H9 (cell line): ENCODE measurements around the gene LMTK3. TPM values are rescaled to one million over a fixed set of nuclear protein-coding genes. Genes with fewer than 3 reads are reported as not detected.

ENCODE experiments used
- DNase-seq: peaks from one replicate; pipeline ENCODE4 v3.0.0-alpha.2; 2017
- H2AFZ ChIP-seq: one replicate; pipeline ENCODE4 v1.6.1; 2013; ENCODE audit warnings: mild to moderate bottlenecking, low read length, control low read depth, moderate library complexity
- H2AK5ac ChIP-seq: 2 replicates; pipeline ENCODE4 v1.6.1; 2013; ENCODE audit warnings: low read length, control low read depth, mixed read lengths; ENCODE audit not compliant: insufficient read length
- H2BK120ac ChIP-seq: one replicate; pipeline ENCODE4 v1.6.1; 2013; ENCODE audit warnings: low read depth, mild to moderate bottlenecking, low read length, control low read depth, inconsistent platforms; ENCODE audit not compliant: poor library complexity, severe bottlenecking
- H2BK12ac ChIP-seq: 2 replicates; pipeline ENCODE4 v1.6.1; 2013; ENCODE audit warnings: low read length, control low read depth, mixed read lengths, low read depth; ENCODE audit not compliant: insufficient read length
- H2BK15ac ChIP-seq: 2 replicates; pipeline ENCODE4 v1.6.1; 2013; ENCODE audit warnings: low read depth, low read length, control low read depth
- H2BK20ac ChIP-seq: one replicate; pipeline ENCODE4 v1.6.1; 2013; ENCODE audit warnings: low read depth, mild to moderate bottlenecking, low read length, control low read depth, inconsistent platforms; ENCODE audit not compliant: poor library complexity, severe bottlenecking
- H2BK5ac ChIP-seq: 2 replicates; pipeline ENCODE4 v1.6.1; 2013; ENCODE audit warnings: low read length, control low read depth, mixed read lengths; ENCODE audit not compliant: insufficient read length
- H3K14ac ChIP-seq: 2 replicates; pipeline ENCODE4 v1.6.1; 2013; ENCODE audit warnings: low read length, control low read depth; ENCODE audit not compliant: insufficient read depth
- H3K18ac ChIP-seq: 2 replicates; pipeline ENCODE4 v1.6.1; 2013; ENCODE audit warnings: low read depth, mild to moderate bottlenecking, mixed read lengths, low read length, control low read depth; ENCODE audit not compliant: insufficient read length
- H3K23ac ChIP-seq: 2 replicates; pipeline ENCODE4 v1.6.1; 2013; ENCODE audit warnings: low read length, control low read depth, mixed read lengths, low read depth; ENCODE audit not compliant: insufficient read length
- H3K23me2 ChIP-seq: 2 replicates; pipeline ENCODE4 v1.6.1; 2013; ENCODE audit warnings: low read depth, mild to moderate bottlenecking, mixed read lengths, low read length, control low read depth; ENCODE audit not compliant: insufficient read length, poor library complexity, severe bottlenecking
- H3K27ac ChIP-seq: 2 replicates; pipeline ENCODE4 v1.5.1; 2013; ENCODE audit warnings: low read length, control low read depth, mixed read lengths, low read depth; ENCODE audit not compliant: insufficient read length
- H3K27me3 ChIP-seq: 2 replicates; pipeline ENCODE4 v1.6.1; 2013; ENCODE audit warnings: low read length, control low read depth, inconsistent platforms; ENCODE audit not compliant: insufficient read depth
- H3K4ac ChIP-seq: 2 replicates; pipeline ENCODE4 v1.6.1; 2013; ENCODE audit warnings: low read depth, mild to moderate bottlenecking, control low read depth, inconsistent platforms, low read length, moderate library complexity
- H3K4me1 ChIP-seq: 2 replicates; pipeline ENCODE4 v1.6.1; 2013; ENCODE audit warnings: low read length, control low read depth, inconsistent platforms; ENCODE audit not compliant: insufficient read depth
- H3K4me2 ChIP-seq: 2 replicates; pipeline ENCODE4 v1.6.1; 2013; ENCODE audit warnings: low read length, control low read depth, mixed read lengths; ENCODE audit not compliant: insufficient read length, insufficient read depth
- H3K56ac ChIP-seq: 2 replicates; pipeline ENCODE4 v1.6.1; 2013; ENCODE audit warnings: low read depth, mild to moderate bottlenecking, mixed read lengths, low read length, control low read depth; ENCODE audit not compliant: insufficient read length
- H3K79me1 ChIP-seq: 2 replicates; pipeline ENCODE4 v1.6.1; 2013; ENCODE audit warnings: low read depth, mild to moderate bottlenecking, moderate library complexity, low read length, control low read depth, inconsistent platforms; ENCODE audit not compliant: insufficient read depth, poor library complexity, severe bottlenecking
- H3K79me2 ChIP-seq: 2 replicates; pipeline ENCODE4 v1.6.1; 2013; ENCODE audit warnings: low read length, control low read depth, inconsistent platforms; ENCODE audit not compliant: insufficient read depth
- H3K9ac ChIP-seq: 2 replicates; pipeline ENCODE4 v1.6.1; 2013; ENCODE audit warnings: low read length, control low read depth, mixed read lengths; ENCODE audit not compliant: insufficient read length; ENCODE audit errors: extremely low read depth
- H3K9me3 ChIP-seq: one replicate; pipeline ENCODE4 v1.6.1; 2013; ENCODE audit warnings: low read depth, low read length, inconsistent platforms; ENCODE audit not compliant: control insufficient read depth
- H3T11ph ChIP-seq: one replicate; pipeline ENCODE4 v1.6.1; 2013; ENCODE audit warnings: mild to moderate bottlenecking, low read length, control low read depth, inconsistent platforms
- H4K20me1 ChIP-seq: one replicate; pipeline ENCODE4 v1.6.1; 2013; ENCODE audit not compliant: control insufficient read depth, insufficient read length, insufficient read depth
- H4K5ac ChIP-seq: 2 replicates; pipeline ENCODE4 v1.6.1; 2013; ENCODE audit warnings: low read depth, mild to moderate bottlenecking, mixed read lengths, low read length, control low read depth; ENCODE audit not compliant: insufficient read length
- H4K8ac ChIP-seq: replicated peaks from 2 replicates; pipeline ENCODE4 v1.6.1; 2013; ENCODE audit warnings: low read length, control low read depth, mixed read lengths, low read depth; ENCODE audit not compliant: insufficient read length
- H4K91ac ChIP-seq: 2 replicates; pipeline ENCODE4 v1.6.1; 2013; ENCODE audit warnings: low read depth, mild to moderate bottlenecking, moderate library complexity, mixed read lengths, low read length, control low read depth; ENCODE audit not compliant: insufficient read length
- H3K27ac Mint-ChIP-seq, 3 experiments: 2 replicates in 2 of 3; 3 replicates in 1 of 3; pipeline ENCODE4 v1.8.0; 2020 to 2021; ENCODE audit warnings: mixed read lengths in 3 of 3, mild to moderate bottlenecking in 1 of 3, moderate library complexity in 1 of 3
- H3K27me3 Mint-ChIP-seq: 2 replicates; pipeline ENCODE4 v1.8.0; 2021; ENCODE audit warnings: low read depth, mild to moderate bottlenecking, moderate library complexity, mixed read lengths
- H3K36me3 Mint-ChIP-seq, 3 experiments: 2 replicates in 2 of 3; 3 replicates in 1 of 3; pipeline ENCODE4 v1.8.0; 2020 to 2021; ENCODE audit warnings: low read depth in 3 of 3, mixed read lengths in 3 of 3; ENCODE audit not compliant: insufficient read depth in 1 of 3
- H3K4me1 Mint-ChIP-seq, 2 experiments: 2 replicates each; pipeline ENCODE4 v1.8.0; 2020; ENCODE audit warnings: mixed read lengths in 2 of 2
- H3K4me3 Mint-ChIP-seq, 2 experiments: 2 replicates in 1 of 2; 3 replicates in 1 of 2; pipeline ENCODE4 v1.8.0; 2020 to 2021; ENCODE audit warnings: mild to moderate bottlenecking in 2 of 2, mixed read lengths in 2 of 2, moderate library complexity in 1 of 2
- H3K9me3 Mint-ChIP-seq, 2 experiments: 2 replicates in 1 of 2; 3 replicates in 1 of 2; pipeline ENCODE4 v1.8.0; 2020; ENCODE audit warnings: mild to moderate bottlenecking in 2 of 2, mixed read lengths in 2 of 2, moderate library complexity in 1 of 2
- WGBS: extraction: QIAGEN DNeasy Blood & Tissue Kit; methylation state at CpG from one replicate; pipeline ENCODE4 v1.1.7; 2013; ENCODE audit warnings: missing lambda C conversion rate, low lambda C conversion rate, mixed read lengths; ENCODE audit not compliant: insufficient read length; ENCODE audit errors: extremely low coverage; 5-methylcytosine and 5-hydroxymethylcytosine counted together
- total RNA-seq: library from RNA; stranded (reverse); gene quantifications from 2 replicates; pipeline ENCODE4 v1.2.1, GENCODE V29; 2021
- TF ChIP-seq, protein P1 (sequence below): fragments of 200-600 bp; sonication (generic); conservative IDR thresholded peaks from 3 replicates; pipeline ENCODE4 v1.8.0; 2021; ENCODE audit warnings: antibody characterized with exemption, mild to moderate bottlenecking

Gene LMTK3
- total RNA-seq, 1 experiment from 2014 or later: 14.4 TPM

GRCh38 chr19:48452289-48453190, 59.1 kb downstream of the LMTK3 start:
- no peak overlapping the region for H3K18ac ChIP-seq
- H4K8ac ChIP-seq: no peak overlapping the region
- H2BK120ac ChIP-seq: no peak overlapping the region
- H3K23ac ChIP-seq: no peak overlapping the region
- Mint-ChIP-seq H3K4me1 (no peaks in the 10 kb centered on the region), H3K27ac (no peak overlapping the region; a peak in 1 of 7 replicates), H3K36me3 (peaks cover 41 to 87% (median 70%) of the 10 kb centered on the region in 3 experiments), H3K9me3 (no peaks in the 10 kb centered on the region), H3K4me3 (no peak overlapping the region; a peak in 1 of 5 replicates), H3K27me3 (no peaks in the 10 kb centered on the region)
- no peaks in the 10 kb centered on the region for H3K4me1 ChIP-seq
- H3K27me3 ChIP-seq: no peaks in the 10 kb centered on the region
- H2BK20ac ChIP-seq: no peak overlapping the region
- H2BK15ac ChIP-seq: no peak overlapping the region
- H4K5ac ChIP-seq: no peak overlapping the region
- no peak overlapping the region for H4K91ac ChIP-seq
- H2AK5ac ChIP-seq: no peak overlapping the region
- H2AFZ ChIP-seq: no peak overlapping the region
- no peak overlapping the region for H3K56ac ChIP-seq
- no peak overlapping the region for H3K14ac ChIP-seq
- H3K79me2 ChIP-seq: no peaks in the 10 kb centered on the region
- no peak overlapping the region for H3T11ph ChIP-seq
- TF ChIP-seq, protein P1, sequence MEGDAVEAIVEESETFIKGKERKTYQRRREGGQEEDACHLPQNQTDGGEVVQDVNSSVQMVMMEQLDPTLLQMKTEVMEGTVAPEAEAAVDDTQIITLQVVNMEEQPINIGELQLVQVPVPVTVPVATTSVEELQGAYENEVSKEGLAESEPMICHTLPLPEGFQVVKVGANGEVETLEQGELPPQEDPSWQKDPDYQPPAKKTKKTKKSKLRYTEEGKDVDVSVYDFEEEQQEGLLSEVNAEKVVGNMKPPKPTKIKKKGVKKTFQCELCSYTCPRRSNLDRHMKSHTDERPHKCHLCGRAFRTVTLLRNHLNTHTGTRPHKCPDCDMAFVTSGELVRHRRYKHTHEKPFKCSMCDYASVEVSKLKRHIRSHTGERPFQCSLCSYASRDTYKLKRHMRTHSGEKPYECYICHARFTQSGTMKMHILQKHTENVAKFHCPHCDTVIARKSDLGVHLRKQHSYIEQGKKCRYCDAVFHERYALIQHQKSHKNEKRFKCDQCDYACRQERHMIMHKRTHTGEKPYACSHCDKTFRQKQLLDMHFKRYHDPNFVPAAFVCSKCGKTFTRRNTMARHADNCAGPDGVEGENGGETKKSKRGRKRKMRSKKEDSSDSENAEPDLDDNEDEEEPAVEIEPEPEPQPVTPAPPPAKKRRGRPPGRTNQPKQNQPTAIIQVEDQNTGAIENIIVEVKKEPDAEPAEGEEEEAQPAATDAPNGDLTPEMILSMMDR: no peak
- no peaks in the 10 kb centered on the region for H3K23me2 ChIP-seq
- H3K9ac ChIP-seq: no peak overlapping the region
- H4K20me1 ChIP-seq: no peaks in the 10 kb centered on the region
- no peak overlapping the region for H3K4me2 ChIP-seq
- H2BK12ac ChIP-seq: no peak overlapping the region
- no CpG with 5 or more reads among the region's 33 CpGs for WGBS
- H2BK5ac ChIP-seq: no peak overlapping the region
- H3K9me3 ChIP-seq: no peaks in the 10 kb centered on the region
- H3K79me1 ChIP-seq: no peaks in the 10 kb centered on the region
- H3K27ac ChIP-seq: no peak overlapping the region
- no peak for DNase-seq
- H3K4ac ChIP-seq: no peak overlapping the region
